HG03159 (cell line): ENCODE measurements around the gene SLC14A1.

ENCODE experiments used
- ATAC-seq: cut with Tn5 transposase; IDR thresholded peaks from one replicate; pipeline ENCODE4 v1.9.1; 2021; ENCODE audit warnings: mild to moderate bottlenecking, moderate library complexity; ENCODE audit not compliant: unreplicated experiment

The SLC14A1 gene

DNA sequence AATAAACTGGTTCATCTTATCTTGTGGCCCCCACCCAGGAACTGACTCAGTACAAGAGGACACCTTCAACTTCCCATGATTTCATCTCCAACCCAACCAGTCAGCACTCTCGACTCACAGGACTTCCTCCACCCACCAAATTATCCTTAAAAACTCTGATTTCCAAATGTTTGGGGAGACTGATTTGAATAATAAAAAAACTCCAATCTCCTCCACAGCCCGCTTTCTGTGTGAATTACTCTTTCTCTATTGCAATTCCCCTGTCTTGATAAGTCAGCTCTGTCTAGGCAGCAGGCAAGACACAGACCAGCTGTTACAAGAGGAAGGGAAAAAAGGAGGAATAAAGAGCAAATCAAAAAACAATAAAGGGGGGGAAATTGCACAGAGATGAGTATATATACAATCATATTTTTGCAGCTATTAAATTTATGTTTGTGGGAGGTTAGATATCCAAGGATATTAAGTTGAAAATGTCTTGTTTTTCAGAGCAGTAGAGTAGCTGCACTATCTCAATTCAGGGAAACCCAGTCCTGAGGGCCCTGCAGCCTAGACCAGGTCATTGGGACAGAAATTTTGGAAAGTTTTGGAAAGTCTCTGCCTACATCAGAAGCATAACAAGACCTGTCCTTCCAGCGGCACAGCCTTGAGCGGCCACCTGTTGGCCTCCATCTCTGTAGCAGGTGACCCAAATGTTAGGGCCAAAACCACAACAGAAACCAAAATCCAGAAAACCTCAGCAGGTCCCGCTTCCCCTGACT lies 68.7 kb downstream of the SLC14A1 start:
- ATAC-seq = no peak

DNA sequence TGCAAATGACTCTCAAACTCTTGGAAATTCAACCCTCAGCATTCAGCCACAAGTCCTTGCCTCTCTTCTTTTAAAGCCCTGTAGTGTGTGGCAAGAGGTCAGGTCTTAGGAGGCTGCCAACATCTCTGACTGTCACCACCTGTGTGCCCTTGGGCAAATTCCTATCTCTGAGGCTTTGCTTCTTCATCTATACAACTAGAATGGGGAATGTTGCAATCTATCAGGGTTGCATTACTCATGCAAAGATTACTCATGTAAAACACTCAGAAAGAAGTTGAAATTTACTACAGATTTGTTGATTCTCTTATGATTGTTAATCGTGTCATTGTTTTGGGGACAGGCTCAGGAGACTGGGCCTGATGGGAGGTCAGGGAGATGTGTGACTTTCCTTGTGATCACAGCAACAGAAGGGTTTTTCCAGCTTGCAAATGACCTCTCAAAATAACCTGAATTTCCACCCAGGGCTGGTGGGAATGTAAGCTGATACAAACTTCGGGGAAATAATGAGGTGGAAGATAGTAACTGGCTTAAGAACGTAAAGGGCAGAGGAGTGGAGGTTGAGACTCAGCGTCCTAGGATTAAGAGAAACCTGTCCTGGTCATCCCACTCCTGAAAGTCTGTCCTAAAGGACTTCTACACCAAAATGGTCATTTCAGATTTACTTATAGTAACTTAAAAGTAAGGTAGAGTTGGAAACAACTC lies 69.4 kb downstream of the SLC14A1 start:
- ATAC-seq = no peak

DNA sequence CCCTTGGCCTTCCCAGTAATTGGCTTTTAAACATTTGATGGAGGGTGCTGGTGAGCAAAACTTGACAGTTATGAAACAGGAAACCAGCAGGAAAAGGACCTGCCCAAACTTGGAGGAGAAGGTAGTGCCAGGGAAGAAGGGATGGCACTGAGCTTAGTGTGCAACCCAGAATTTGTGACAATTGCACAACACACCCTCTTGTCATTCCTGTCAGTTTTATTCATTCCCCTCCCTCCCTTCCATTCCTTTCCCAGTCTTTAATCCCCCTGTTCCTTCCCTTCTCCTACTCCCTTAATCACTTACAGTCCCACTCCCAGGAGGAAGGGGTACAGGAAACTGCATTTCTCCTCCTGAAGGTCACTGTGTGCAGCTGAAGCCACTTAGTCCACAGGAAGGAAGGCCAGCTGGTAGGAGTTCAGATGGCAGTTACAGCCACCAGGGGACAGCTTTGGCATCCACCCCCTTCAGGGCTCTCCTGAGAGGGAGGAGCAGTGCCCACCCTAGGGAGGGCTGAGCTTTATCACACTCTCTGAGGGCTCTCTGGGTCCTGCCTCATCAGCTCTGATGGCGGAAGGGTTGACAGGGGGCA lies 77.5 kb downstream of the SLC14A1 start:
- no peak for ATAC-seq
